ENCODE results near the gene KLHL36. TPM values are rescaled to one million over a fixed set of nuclear protein-coding genes. Genes with fewer than 3 reads are reported as not detected.

KLHL36 gene
- total RNA-seq, 1 experiment from 2014 or later, result 56.1 TPM

- TF ChIP-seq CDX4 (CRISPR knock-in tag; IDR thresholded peaks at IDR 0.05; ENCODE audit: borderline replicate concordance), result no peak
- no peak for TF ChIP-seq JAZF1 (CRISPR knock-in tag; IDR thresholded peaks at IDR 0.05)
- TF ChIP-seq TEAD1 (CRISPR knock-in tag; IDR thresholded peaks at IDR 0.05), result no peak
Measured at GRCh38 chr16:84657229-84657837, 9.0 kb downstream of the KLHL36 start (continued).

GRCh38 chr16:84658690-84659089 is 10.4 kb downstream of the KLHL36 start:
- ChIA-PET POLR2A (no interaction called here), CTCF (interaction anchor here (1.2 kb wide), 1 partner anchor 68 kb away, joined by 4 read pairs; no protein-coding TSS in a partner anchor)
- Mint-ChIP-seq H3K4me1 (peaks cover 6% of the 10 kb centered on the region), H3K9me3 (no peaks in the 10 kb centered on the region), H3K27me3 (ENCODE audit: low read depth) (no peaks in the 10 kb centered on the region), H3K27ac (no peak overlapping the region), H3K4me3 (no peak overlapping the region), H3K36me3 (peaks cover 68% of the 10 kb centered on the region)
- TF ChIP-seq PRDM15 (CRISPR knock-in tag; IDR thresholded peaks at IDR 0.05) (no peak), NFYB (CRISPR knock-in tag; conservative IDR thresholded peaks at IDR 0.05; ENCODE audit: low read depth) (no peak), TP53 (CRISPR knock-in tag; IDR thresholded peaks at IDR 0.05) (no peak), ZNF425 (CRISPR knock-in tag; conservative IDR thresholded peaks at IDR 0.05) (no peak), ATF3 (CRISPR knock-in tag; conservative IDR thresholded peaks at IDR 0.05) (no peak), MYBL2 (CRISPR knock-in tag; IDR thresholded peaks at IDR 0.05) (no peak), FOXP4 (CRISPR knock-in tag; IDR thresholded peaks at IDR 0.05) (no peak), E2F5 (CRISPR knock-in tag; IDR thresholded peaks at IDR 0.05) (no peak), SP1 (CRISPR knock-in tag; conservative IDR thresholded peaks at IDR 0.05) (no peak), HMGA2 (CRISPR knock-in tag; IDR thresholded peaks at IDR 0.05) (no peak), OVOL2 (CRISPR knock-in tag; IDR thresholded peaks at IDR 0.05; ENCODE audit: borderline replicate concordance) (no peak)
- DNase-seq (ENCODE audit: low spot score) (no peak), ATAC-seq (no peak)
